Fibroblast of upper back skin (primary cell): Measurements from ENCODE around the gene TAF3.
A peak's percentile ranks its signal among the peaks of the same experiment; 100 is the strongest.

Experiments used
- DNase-seq: peaks from one replicate; pipeline ENCODE4 v3.0.0-alpha.2; 2013

TAF3 gene

GRCh38 chr10:7881119-7881518 lies 62.8 kb downstream of the TAF3 start:
- DNase-seq, result no peak

GRCh38 chr10:7886056-7886455 lies 67.8 kb downstream of the TAF3 start:
- no peak for DNase-seq

GRCh38 chr10:7887174-7887816 lies 69.0 kb downstream of the TAF3 start:
- DNase-seq, result peak; percentile 50

GRCh38 chr10:7889947-7890542 lies 71.7 kb downstream of the TAF3 start:
- no peak for DNase-seq

- no peak for DNase-seq
Measured at GRCh38 chr10:7890781-7891180, 72.5 kb downstream of the TAF3 start.

- no peak for DNase-seq
Measured at GRCh38 chr10:7891634-7892033, 73.3 kb downstream of the TAF3 start.

- DNase-seq, result no peak
Measured at GRCh38 chr10:7892146-7892545, 73.8 kb downstream of the TAF3 start.

- no peak for DNase-seq
Measured at GRCh38 chr10:7895699-7896090, 77.4 kb downstream of the TAF3 start.

GRCh38 chr10:7896297-7896696 lies 78.0 kb downstream of the TAF3 start:
- DNase-seq, result no peak

GRCh38 chr10:7901256-7901655 lies 83.0 kb downstream of the TAF3 start:
- DNase-seq, result no peak

- no peak for DNase-seq
Measured at GRCh38 chr10:7902413-7902812, 84.1 kb downstream of the TAF3 start.

GRCh38 chr10:7903851-7904250 lies 85.5 kb downstream of the TAF3 start:
- no peak for DNase-seq

GRCh38 chr10:7906128-7906527 lies 87.8 kb downstream of the TAF3 start:
- no peak for DNase-seq

GRCh38 chr10:7908541-7909210 lies 90.4 kb downstream of the TAF3 start:
- no peak for DNase-seq

GRCh38 chr10:7913126-7913872 lies 95.0 kb downstream of the TAF3 start:
- DNase-seq, result no peak

- DNase-seq, result peak; percentile 47
Measured at GRCh38 chr10:7915923-7916536, 97.7 kb downstream of the TAF3 start.

- DNase-seq, result no peak
Measured at GRCh38 chr10:7917736-7918135, 99.4 kb downstream of the TAF3 start.

- DNase-seq, result no peak
Measured at GRCh38 chr10:7922707-7923106, 104.4 kb downstream of the TAF3 start.

GRCh38 chr10:7928536-7928935 lies 110.2 kb downstream of the TAF3 start:
- DNase-seq, result no peak

GRCh38 chr10:7932301-7933036 lies 114.2 kb downstream of the TAF3 start:
- DNase-seq, result no peak

GRCh38 chr10:7933262-7933661 lies 115.0 kb downstream of the TAF3 start:
- DNase-seq, result no peak

GRCh38 chr10:7933757-7934156 lies 115.5 kb downstream of the TAF3 start:
- DNase-seq, result no peak
